Measurements from ENCODE around the gene ATXN7L3. TPM values are rescaled to one million over a fixed set of nuclear protein-coding genes. Genes with fewer than 3 reads are reported as not detected.

ATXN7L3 gene
- total RNA-seq, 5 donors from 2014 or later (not counting 1 experiment from before 2014, with no cell fraction given) = 101 to 130 (median 125) TPM

GRCh38 chr17:44206825-44207155, 7.1 kb upstream of the ATXN7L3 start:
- no peak overlapping the region for H3K27ac Mint-ChIP-seq
- DNase-seq = no peak
- peaks cover 15% of the 10 kb centered on the region for H3K36me3 Mint-ChIP-seq
- Histone ChIP-seq H3K27me3 (replicated peaks in 1 of 2; ENCODE audit: control insufficient read depth in 2 of 2, extremely low read depth in 1 of 2, insufficient read depth in 2 of 2, low read length in 1 of 2) (no peaks in the 10 kb centered on the region), H3K9me3 (no peaks in the 10 kb centered on the region), H3K27ac (ENCODE audit: low read length) (no peak overlapping the region), H3K36me3 (ENCODE audit: control insufficient read depth in 2 of 2, extremely low read depth in 1 of 2, insufficient read depth in 1 of 2, low read length in 1 of 2) (peaks cover 22 to 48% of the 10 kb centered on the region in 2 donors), H3K4me1 (ENCODE audit: control insufficient read depth in 1 of 2, extremely low read depth in 1 of 2, insufficient read depth in 2 of 2, low read length in 2 of 2) (peaks cover 13 to 51% of the 10 kb centered on the region in 2 experiments), H3K4me3 (ENCODE audit: control insufficient read depth in 1 of 2, extremely low read depth in 1 of 2, low read length in 1 of 2) (no peak overlapping the region)
- POLR2A ChIA-PET = no interaction called here
- H3K4me1 Mint-ChIP-seq = peaks cover 40 to 57% (median 49%) of the 10 kb centered on the region in 3 donors
- no peak overlapping the region for H3K4me3 Mint-ChIP-seq
- CTCF ChIA-PET = interaction anchor here (0.7 to 1.3 kb wide), 4 partner anchors 10 to 160 kb away, joined by 3 to 5 read pairs (median 4); partner anchors contain the start of gene GRN (in 1 of the 2)
- WGBS (ENCODE audit: insufficient coverage) = 100% methylated on average over 1 of the region's 6 CpGs
- H3K9me3 Mint-ChIP-seq = no peaks in the 10 kb centered on the region
- no peak for ATAC-seq (replicated peaks in 1 of 4)
- no peaks in the 10 kb centered on the region for H3K27me3 Mint-ChIP-seq

DNA sequence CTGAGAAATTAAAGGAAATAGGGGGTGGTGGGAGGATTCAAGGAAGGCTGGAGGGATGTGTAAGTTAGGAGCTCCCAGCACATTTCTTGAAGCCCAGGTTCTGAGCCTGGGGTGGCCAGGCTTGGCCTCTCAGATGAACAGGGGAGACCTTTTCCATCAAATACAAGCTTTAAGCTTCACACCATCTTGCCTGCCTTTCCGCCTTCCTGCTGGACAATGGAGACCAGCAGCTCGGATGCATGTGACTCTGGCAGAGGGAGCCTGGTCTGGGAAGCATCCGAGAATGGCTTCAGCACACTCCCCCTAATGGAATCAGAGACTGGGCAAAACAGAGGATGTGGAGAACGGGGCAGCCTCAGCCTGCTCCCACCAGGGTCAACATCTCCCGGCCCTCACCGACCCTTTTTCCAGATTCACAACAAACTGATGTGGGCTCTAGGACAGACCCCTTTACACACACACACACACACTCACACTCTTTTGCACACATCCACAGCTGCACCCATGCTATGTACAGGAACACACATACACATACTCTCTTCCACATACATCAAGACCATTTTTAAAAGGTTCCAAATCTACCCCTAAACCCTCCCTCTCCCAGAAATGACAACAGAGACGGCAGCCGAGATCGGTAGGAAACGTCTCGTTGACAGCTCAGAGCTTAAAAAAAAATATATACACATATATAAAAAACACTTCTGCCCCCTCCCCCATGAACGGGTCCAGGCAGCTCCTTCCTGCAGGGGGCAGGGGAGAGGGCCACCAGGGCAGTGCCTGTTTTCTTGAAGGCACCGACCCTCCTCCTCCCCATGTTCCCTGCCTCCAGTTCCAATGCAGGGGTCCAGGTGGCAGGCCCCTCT, 6.5 kb upstream of the ATXN7L3 start:
- POLR2A ChIA-PET = no interaction called here
- 82% methylated on average over 8 of the region's 13 CpGs for WGBS (ENCODE audit: insufficient coverage)
- H3K27ac Mint-ChIP-seq = peak overlapping the region; percentile 21 to 59
- CTCF ChIA-PET = interaction anchor here in 1 of 2 donors (0.6 to 1.3 kb wide), 4 partner anchors 10 to 144 kb away, joined by 3 to 5 read pairs (median 3); partner anchors contain the start of gene GRN
- peaks cover 19 to 42% of the 10 kb centered on the region in 2 donors for H3K36me3 ChIP-seq (ENCODE audit: control insufficient read depth in 2 of 2, extremely low read depth in 1 of 2, insufficient read depth in 1 of 2, low read length in 1 of 2)
- no peak overlapping the region for H3K4me3 ChIP-seq (ENCODE audit: control insufficient read depth in 1 of 2, extremely low read depth in 1 of 2, low read length in 1 of 2)
- no peaks in the 10 kb centered on the region for H3K27me3 ChIP-seq (replicated peaks in 1 of 2; ENCODE audit: control insufficient read depth in 2 of 2, extremely low read depth in 1 of 2, insufficient read depth in 2 of 2, low read length in 1 of 2)
- H3K9me3 Mint-ChIP-seq = no peaks in the 10 kb centered on the region
- no peaks in the 10 kb centered on the region for H3K9me3 ChIP-seq
- ATAC-seq (replicated peaks in 1 of 4) (no peak), DNase-seq (peak in 1 of 35 experiments; percentile 30)
- H3K4me1 ChIP-seq (ENCODE audit: control insufficient read depth in 1 of 2, extremely low read depth in 1 of 2, insufficient read depth in 2 of 2, low read length in 2 of 2) = peaks cover 13 to 48% of the 10 kb centered on the region in 2 experiments
- peaks cover 35 to 54% (median 47%) of the 10 kb centered on the region in 3 donors for H3K4me1 Mint-ChIP-seq
- no peak overlapping the region for H3K27ac ChIP-seq (ENCODE audit: low read length)
- no peaks in the 10 kb centered on the region for H3K27me3 Mint-ChIP-seq
- H3K4me3 Mint-ChIP-seq = no peak overlapping the region
- peaks cover 12% of the 10 kb centered on the region for H3K36me3 Mint-ChIP-seq

DNA sequence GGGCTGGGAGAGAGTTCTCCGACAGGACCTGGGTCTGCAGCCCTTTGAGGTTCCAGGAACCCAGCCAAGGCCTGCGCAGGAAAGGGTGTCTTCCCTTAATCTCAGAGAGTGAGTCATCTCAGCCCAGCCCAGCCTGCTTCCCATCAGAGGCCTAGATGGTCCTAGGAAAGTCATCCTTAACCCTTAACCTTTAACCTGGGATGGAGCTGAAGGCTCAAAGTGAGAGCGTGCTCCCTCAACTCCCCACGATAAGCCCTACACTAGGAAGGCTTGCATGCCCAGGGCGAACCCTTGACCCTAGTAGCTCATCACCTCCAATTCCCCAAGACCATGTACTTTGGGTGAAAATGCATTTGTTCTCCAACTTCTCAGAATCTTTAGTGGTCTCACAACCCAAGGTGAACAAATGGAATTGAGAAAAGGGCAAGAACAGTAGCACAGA, 4.8 kb upstream of the ATXN7L3 start:
- POLR2A ChIA-PET = no interaction called here
- Mint-ChIP-seq H3K4me3 (no peak overlapping the region), H3K4me1 (peaks cover 31 to 49% (median 45%) of the 10 kb centered on the region in 3 donors), H3K36me3 (peaks cover 9% of the 10 kb centered on the region), H3K9me3 (no peaks in the 10 kb centered on the region), H3K27me3 (no peaks in the 10 kb centered on the region), H3K27ac (peak overlapping the region; percentile 8 to 69)
- DNase-seq (no peak), ATAC-seq (replicated peaks in 1 of 4) (no peak)
- H3K4me3 ChIP-seq (ENCODE audit: control insufficient read depth in 1 of 2, extremely low read depth in 1 of 2, low read length in 1 of 2) = no peak overlapping the region
- peaks cover 11 to 39% of the 10 kb centered on the region in 2 experiments for H3K4me1 ChIP-seq (ENCODE audit: control insufficient read depth in 1 of 2, extremely low read depth in 1 of 2, insufficient read depth in 2 of 2, low read length in 2 of 2)
- H3K9me3 ChIP-seq = no peaks in the 10 kb centered on the region
- peaks cover 10 to 29% of the 10 kb centered on the region in 2 donors for H3K36me3 ChIP-seq (ENCODE audit: control insufficient read depth in 2 of 2, extremely low read depth in 1 of 2, insufficient read depth in 1 of 2, low read length in 1 of 2)
- CTCF ChIA-PET = interaction anchor here (0.9 to 1.4 kb wide), 3 partner anchors 17 to 1108 kb away, joined by 3 to 5 read pairs (median 4); partner anchors contain the start of gene TMUB2 (in 1 of the 2)
- WGBS (ENCODE audit: insufficient coverage) = 85% methylated on average over 4 of the region's 5 CpGs
- no peak overlapping the region for H3K27ac ChIP-seq (ENCODE audit: low read length)
- no peaks in the 10 kb centered on the region for H3K27me3 ChIP-seq (replicated peaks in 1 of 2; ENCODE audit: control insufficient read depth in 2 of 2, extremely low read depth in 1 of 2, insufficient read depth in 2 of 2, low read length in 1 of 2)

- H3K4me3 Mint-ChIP-seq = no peak overlapping the region
Observed at GRCh38 chr17:44203731-44204440, 4.2 kb upstream of the ATXN7L3 start.

DNA sequence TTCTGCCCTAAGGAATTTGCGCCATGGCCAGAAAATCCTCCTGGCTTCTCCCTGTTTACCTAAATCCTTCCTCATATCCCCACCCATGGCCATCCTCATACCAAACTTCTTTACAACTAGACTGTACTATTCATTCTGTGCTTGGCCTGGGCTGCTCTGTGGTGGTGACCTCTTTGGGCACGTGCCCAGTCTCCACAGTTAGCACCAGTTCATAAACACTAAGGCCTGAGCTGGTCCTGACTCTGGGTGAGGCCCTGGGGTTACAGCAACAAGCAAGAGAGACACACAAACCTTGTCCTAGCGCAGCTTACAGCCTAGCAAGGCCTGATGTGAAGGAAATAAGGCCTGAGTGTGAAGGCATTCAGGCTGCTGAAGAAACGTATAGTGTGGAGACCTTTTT, 3.1 kb upstream of the ATXN7L3 start:
- H3K36me3 ChIP-seq (ENCODE audit: control insufficient read depth in 2 of 2, extremely low read depth in 1 of 2, insufficient read depth in 1 of 2, low read length in 1 of 2) = peaks cover 0 to 12% of the 10 kb centered on the region in 2 donors
- no peak for DNase-seq
- 91% methylated on average over 4 of the region's 4 CpGs for WGBS (ENCODE audit: insufficient coverage)
- H3K4me1 Mint-ChIP-seq = peaks cover 33 to 47% (median 44%) of the 10 kb centered on the region in 3 donors
- H3K4me3 ChIP-seq (ENCODE audit: control insufficient read depth in 1 of 2, extremely low read depth in 1 of 2, low read length in 1 of 2) = no peak overlapping the region
- no peak overlapping the region for H3K4me3 Mint-ChIP-seq
- peak overlapping the region; percentile 78 to 80 for H3K27ac Mint-ChIP-seq
- no peaks in the 10 kb centered on the region for H3K27me3 Mint-ChIP-seq
- H3K36me3 Mint-ChIP-seq = peaks cover 4% of the 10 kb centered on the region
- H3K4me1 ChIP-seq (ENCODE audit: control insufficient read depth in 1 of 2, extremely low read depth in 1 of 2, insufficient read depth in 2 of 2, low read length in 2 of 2) = peaks cover 16 to 41% of the 10 kb centered on the region in 2 experiments
- no peaks in the 10 kb centered on the region for H3K27me3 ChIP-seq (replicated peaks in 1 of 2; ENCODE audit: control insufficient read depth in 2 of 2, extremely low read depth in 1 of 2, insufficient read depth in 2 of 2, low read length in 1 of 2)
- ChIA-PET POLR2A (no interaction called here), CTCF (interaction anchor here in 1 of 2 donors (0.6 kb wide), 1 partner anchor 19 kb away, joined by 6 read pairs; no protein-coding TSS in a partner anchor)
- H3K27ac ChIP-seq (ENCODE audit: low read length) = no peak overlapping the region
- H3K9me3 ChIP-seq = no peaks in the 10 kb centered on the region
- no peaks in the 10 kb centered on the region for H3K9me3 Mint-ChIP-seq
- no peak for ATAC-seq (replicated peaks in 1 of 4)

More at GRCh38 chr17:44203731-44204440, 4.2 kb upstream of the ATXN7L3 start:
- CTCF ChIA-PET = interaction anchor here (0.5 to 1.4 kb wide), 6 partner anchors 17 to 1245 kb away, joined by 3 to 5 read pairs (median 4); partner anchors contain the start of genes GRN (in 1 of the 2) and TMUB2 (in 1 of the 2)
- peak in 20 of 35 experiments; percentile 29 to 69 (median 42) for DNase-seq
- Histone ChIP-seq H3K4me3 (ENCODE audit: control insufficient read depth in 1 of 2, extremely low read depth in 1 of 2, low read length in 1 of 2) (no peak overlapping the region), H3K36me3 (ENCODE audit: control insufficient read depth in 2 of 2, extremely low read depth in 1 of 2, insufficient read depth in 1 of 2, low read length in 1 of 2) (peaks cover 4 to 24% of the 10 kb centered on the region in 2 donors), H3K9me3 (no peaks in the 10 kb centered on the region), H3K27me3 (replicated peaks in 1 of 2; ENCODE audit: control insufficient read depth in 2 of 2, extremely low read depth in 1 of 2, insufficient read depth in 2 of 2, low read length in 1 of 2) (no peaks in the 10 kb centered on the region), H3K4me1 (ENCODE audit: control insufficient read depth in 1 of 2, extremely low read depth in 1 of 2, insufficient read depth in 2 of 2, low read length in 2 of 2) (peaks cover 10 to 34% of the 10 kb centered on the region in 2 experiments), H3K27ac (ENCODE audit: low read length) (no peak overlapping the region)
- ATAC-seq (replicated peaks in 1 of 4) = no peak
- 56% methylated on average over 9 of the region's 9 CpGs for WGBS (ENCODE audit: insufficient coverage)
- POLR2A ChIA-PET = interaction anchor here in 1 of 2 donors (0.6 kb wide), 1 partner anchor 160 kb away, joined by 3 read pairs; the partner anchor contains the start of gene FAM171A2
- Mint-ChIP-seq H3K36me3 (peaks cover 9% of the 10 kb centered on the region), H3K9me3 (no peaks in the 10 kb centered on the region), H3K27me3 (no peaks in the 10 kb centered on the region), H3K27ac (peak overlapping the region; percentile 78 to 80), H3K4me1 (peaks cover 31 to 47% (median 45%) of the 10 kb centered on the region in 3 donors)
